ENCODE data around the gene SNX9.

The SNX9 gene

GRCh38 chr6:157804448-157805327 is 18.4 kb upstream of the SNX9 start:
- no peak for DNase-seq (ENCODE audit: low read depth)

DNA sequence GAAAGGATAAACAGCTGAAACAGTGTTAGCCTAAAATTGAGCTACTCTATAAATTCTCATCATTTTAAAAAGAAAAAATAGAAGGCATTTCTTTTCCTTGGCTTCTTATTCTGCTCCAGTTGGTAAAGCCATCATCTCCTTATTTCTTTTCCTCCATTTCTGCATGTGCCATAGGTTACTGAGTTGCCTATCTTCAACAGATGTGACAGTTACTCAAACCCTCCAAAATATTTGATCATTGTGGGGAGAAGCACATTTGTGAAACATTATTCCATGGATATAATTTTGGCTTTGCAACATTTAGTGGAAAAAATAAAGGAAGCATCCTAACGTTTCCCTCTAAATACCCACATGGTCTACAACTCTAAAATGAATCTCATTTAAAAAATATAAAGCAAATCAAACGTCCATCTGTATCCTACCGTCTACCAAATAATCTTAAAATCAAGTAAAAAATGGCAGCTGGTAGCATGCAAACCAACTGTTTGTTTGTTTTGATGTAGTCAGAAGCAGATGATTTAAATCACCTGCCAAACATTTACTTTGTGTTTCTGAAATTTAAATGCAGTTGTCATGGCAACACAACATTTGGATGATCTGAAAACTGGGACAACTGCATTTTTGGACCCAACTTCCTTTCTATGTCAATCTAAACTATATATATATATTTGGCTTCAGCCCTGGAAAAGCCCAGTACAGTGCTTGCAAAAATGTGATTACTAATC is 16.8 kb upstream of the SNX9 start:
- no peak for DNase-seq (ENCODE audit: low read depth)

DNA sequence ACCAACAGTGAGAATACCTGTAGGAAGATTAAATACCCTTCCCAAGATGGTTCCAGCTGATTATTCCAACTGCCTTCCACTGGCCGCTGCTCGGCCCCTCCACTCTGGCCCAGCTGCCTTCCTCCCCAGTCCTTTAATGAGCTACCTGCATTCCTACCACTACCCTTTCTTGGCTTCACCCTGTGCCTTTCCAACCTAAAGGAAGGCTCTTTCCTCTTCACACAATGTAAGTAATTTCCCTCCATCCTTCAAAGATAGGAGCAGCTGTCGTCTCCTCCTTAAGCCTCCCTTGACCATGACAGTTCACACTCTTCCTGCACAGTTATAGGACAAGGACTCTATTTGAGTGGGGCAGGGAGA is 16.2 kb upstream of the SNX9 start:
- no peak for DNase-seq (ENCODE audit: low read depth)

DNA sequence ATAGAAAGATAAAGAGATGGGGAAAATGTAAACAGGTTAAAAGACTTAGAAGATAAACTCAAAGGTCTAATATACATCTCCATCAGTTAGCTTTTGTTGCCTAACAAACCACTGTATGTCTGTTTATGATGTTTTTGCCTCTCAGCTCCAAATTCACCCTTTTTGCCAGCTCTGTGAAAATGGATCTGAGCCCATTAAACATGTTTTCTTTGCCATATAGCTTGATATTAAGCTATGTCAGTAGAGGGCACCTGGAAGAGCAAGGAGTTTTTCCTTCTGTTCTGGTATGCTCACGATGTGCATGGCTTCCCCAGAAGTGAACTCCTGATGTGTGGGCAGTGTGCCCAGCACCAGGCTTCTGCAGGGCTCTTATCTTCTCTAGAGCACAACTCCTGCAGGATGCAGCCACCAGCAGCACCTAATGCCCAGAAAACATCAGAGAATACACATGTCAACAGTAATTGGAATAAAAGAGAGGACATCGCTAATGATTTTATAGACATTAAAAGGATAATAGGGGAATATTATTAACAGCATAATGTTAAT is 14.6 kb upstream of the SNX9 start:
- DNase-seq (ENCODE audit: low read depth) = no peak

- DNase-seq (ENCODE audit: low read depth) = no peak
Observed at GRCh38 chr6:157809613-157810012, 13.4 kb upstream of the SNX9 start.

- no peak for DNase-seq (ENCODE audit: low read depth)
Observed at GRCh38 chr6:157811137-157811475, 11.9 kb upstream of the SNX9 start.

DNA sequence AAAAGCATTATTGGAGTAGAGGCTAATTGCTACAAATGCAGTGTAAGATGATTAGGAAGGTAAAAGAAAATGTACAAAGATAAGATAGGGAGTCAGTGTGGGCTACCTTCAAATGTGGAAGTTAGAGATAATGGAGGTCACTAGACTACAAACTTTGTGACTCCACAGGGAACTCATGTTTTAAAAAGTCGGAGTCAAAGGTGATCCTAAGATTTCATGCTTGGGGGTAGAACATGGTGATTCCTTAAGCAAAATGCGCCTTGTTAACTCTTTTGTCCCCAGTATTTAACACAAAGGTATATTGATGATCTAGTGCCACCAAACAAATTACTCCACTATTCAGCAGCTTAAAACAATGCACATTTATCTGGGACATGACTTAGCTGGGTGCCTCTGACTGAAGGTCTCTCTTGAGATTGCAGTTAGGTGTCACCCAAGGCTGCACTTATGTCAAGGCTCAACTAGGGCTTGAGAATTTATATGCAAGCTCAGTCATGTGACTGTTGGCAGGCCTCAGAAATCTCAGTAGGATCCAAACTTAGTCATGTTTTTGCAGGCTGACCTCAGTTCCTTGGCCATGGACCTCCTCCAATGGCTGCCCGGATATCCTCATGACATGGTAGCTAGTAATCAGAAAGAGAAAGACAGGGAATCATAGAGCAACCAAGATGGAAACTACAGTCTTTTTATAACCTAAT is 11.4 kb upstream of the SNX9 start:
- DNase-seq (ENCODE audit: low read depth) = no peak

GRCh38 chr6:157812425-157813171 is 10.4 kb upstream of the SNX9 start:
- DNase-seq (ENCODE audit: low read depth) = no peak

GRCh38 chr6:157813191-157813590 is 9.9 kb upstream of the SNX9 start:
- no peak for DNase-seq (ENCODE audit: low read depth)

- DNase-seq (ENCODE audit: low read depth) = no peak
Observed at GRCh38 chr6:157813750-157814455, 9.1 kb upstream of the SNX9 start.

GRCh38 chr6:157814883-157815282 is 8.2 kb upstream of the SNX9 start:
- DNase-seq (ENCODE audit: low read depth) = no peak

DNA sequence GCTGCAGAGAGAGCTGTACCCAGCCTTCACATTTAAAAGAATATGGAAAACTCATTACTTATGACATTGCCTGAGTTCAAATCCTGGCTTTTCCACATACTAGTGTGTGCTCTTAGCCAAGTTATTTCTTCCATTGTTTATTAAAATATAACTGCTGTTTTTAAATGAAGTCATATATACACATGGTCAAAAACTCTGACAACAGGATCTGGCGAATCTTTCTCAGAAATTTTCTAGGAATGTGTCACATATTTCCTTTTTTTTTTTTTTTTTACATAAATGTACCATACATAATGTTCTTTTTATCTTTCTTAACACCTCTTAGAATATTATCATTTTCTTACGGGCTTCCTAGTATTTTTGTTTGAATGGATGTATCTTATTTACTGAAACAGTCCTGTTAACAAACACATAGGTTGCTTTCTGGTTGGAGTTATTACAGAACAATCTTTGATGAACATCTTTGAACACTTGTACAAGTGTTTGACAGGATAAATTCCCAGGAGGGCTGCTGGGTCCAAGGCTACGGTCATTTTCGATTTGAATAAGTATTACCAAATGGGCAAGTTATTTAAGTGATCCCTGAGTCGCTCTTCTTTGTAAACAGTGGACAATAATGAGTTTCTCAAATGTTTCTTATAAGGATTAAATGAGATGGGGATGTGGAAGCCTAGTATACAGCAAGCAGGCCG is 1.6 kb upstream of the SNX9 start:
- DNase-seq (ENCODE audit: low read depth) = no peak

GRCh38 chr6:157822245-157823000 is 623 bp upstream of the SNX9 start:
- DNase-seq (ENCODE audit: low read depth) = peak; percentile 5

- peak; percentile 72 for DNase-seq (ENCODE audit: low read depth)
Observed at GRCh38 chr6:157823528-157824370, 703 bp downstream of the SNX9 start.

- DNase-seq (ENCODE audit: low read depth) = no peak
Observed at GRCh38 chr6:157825243-157825904, 2.3 kb downstream of the SNX9 start.

GRCh38 chr6:157830354-157831017 is 7.4 kb downstream of the SNX9 start:
- DNase-seq (ENCODE audit: low read depth) = no peak

DNA sequence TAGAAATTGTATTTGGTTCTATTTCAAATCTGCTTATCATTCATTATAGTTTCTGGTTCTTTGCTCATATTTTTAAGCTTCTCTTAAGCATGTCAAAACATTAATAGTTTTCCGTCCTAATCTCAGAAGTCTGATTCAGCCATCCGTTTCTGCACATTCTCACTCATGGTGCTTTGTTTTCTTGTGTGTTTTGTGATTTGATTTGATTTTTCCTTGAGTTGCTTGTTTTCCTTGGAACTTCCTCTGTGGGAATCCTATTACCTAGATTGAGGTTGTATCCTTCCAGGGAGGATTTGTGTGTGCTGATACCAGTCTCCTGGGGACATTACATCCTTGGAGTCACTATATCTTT is 7.9 kb downstream of the SNX9 start:
- DNase-seq (ENCODE audit: low read depth) = no peak

All from T follicular helper cell (primary cell).